CD4-positive, alpha-beta memory T cell (primary cell): Measurements from ENCODE around the gene MCM8. TPM values are rescaled to one million over a fixed set of nuclear protein-coding genes. Genes with fewer than 3 reads are reported as not detected.

Experiments used
- CTCF ChIA-PET: fragments of 350-600 bp; sonication (Branson Sonifier 250); formaldehyde crosslinking; loops from one replicate; lab custom pipeline; 2021; ENCODE audit warnings: inconsistent platforms; ENCODE audit not compliant: partially characterized antibody; lab: Charles Lee
- POLR2A ChIA-PET: fragments of 350-600 bp; sonication (Branson Sonifier 250); formaldehyde crosslinking; loops from one replicate; lab custom pipeline; 2021; ENCODE audit not compliant: partially characterized antibody; lab: Charles Lee
- DNase-seq, 5 donors: peaks; one replicate each; pipeline versions ENCODE4 v3.0.0 to v3.0.0-alpha.2; 2020 to 2022; ENCODE audit warnings: mixed read lengths in 1 of 5
- H3K27ac ChIP-seq: one replicate; pipeline ENCODE4 v1.7.0; 2013; ENCODE audit warnings: low read depth, low read length
- H3K27me3 ChIP-seq: 2 replicates; pipeline ENCODE4 v1.7.0; 2013; ENCODE audit warnings: mild to moderate bottlenecking, low read length, moderate library complexity; ENCODE audit not compliant: insufficient read depth
- H3K36me3 ChIP-seq: 2 replicates; pipeline ENCODE4 v1.7.0; 2013; ENCODE audit warnings: mild to moderate bottlenecking, low read length, moderate library complexity; ENCODE audit not compliant: insufficient read depth
- H3K4me1 ChIP-seq: 2 replicates; pipeline ENCODE4 v1.7.0; 2013; ENCODE audit warnings: mild to moderate bottlenecking, low read length, moderate library complexity; ENCODE audit not compliant: insufficient read depth
- H3K4me3 ChIP-seq, 2 donors: one replicate each; pipeline ENCODE4 v1.7.0; 2013; ENCODE audit warnings: low read length in 2 of 2, mild to moderate bottlenecking in 1 of 2
- H3K9me3 ChIP-seq, 2 donors: one replicate each; pipeline ENCODE4 v1.7.0; 2013; ENCODE audit warnings: low read length in 2 of 2, control low read depth in 1 of 2; ENCODE audit not compliant: control insufficient read depth in 1 of 2
- H3K27ac Mint-ChIP-seq, 7 donors: one replicate each; pipeline ENCODE4 v1.8.0; 2020 to 2021; ENCODE audit warnings: mixed read lengths in 7 of 7, mild to moderate bottlenecking in 6 of 7, inconsistent platforms in 3 of 7, moderate library complexity in 3 of 7
- H3K27me3 Mint-ChIP-seq, 2 donors: one replicate each; pipeline ENCODE4 v1.8.0; 2020 to 2021; ENCODE audit warnings: mixed read lengths in 2 of 2
- H3K36me3 Mint-ChIP-seq, 2 donors: one replicate each; pipeline ENCODE4 v1.8.0; 2020 to 2021; ENCODE audit warnings: mixed read lengths in 2 of 2, inconsistent platforms in 1 of 2, mild to moderate bottlenecking in 1 of 2
- H3K4me1 Mint-ChIP-seq, 4 donors: one replicate each; pipeline ENCODE4 v1.8.0; 2020 to 2021; ENCODE audit warnings: mixed read lengths in 4 of 4, mild to moderate bottlenecking in 1 of 4
- H3K4me3 Mint-ChIP-seq, 8 donors: one replicate each; pipeline ENCODE4 v1.8.0; 2020 to 2021; ENCODE audit warnings: mixed read lengths in 8 of 8, mild to moderate bottlenecking in 7 of 8, moderate library complexity in 6 of 8, inconsistent platforms in 3 of 8
- H3K9me3 Mint-ChIP-seq, 8 donors: one replicate each; pipeline ENCODE4 v1.8.0; 2020 to 2021; ENCODE audit warnings: mixed read lengths in 8 of 8, mild to moderate bottlenecking in 5 of 8, inconsistent platforms in 3 of 8, moderate library complexity in 1 of 8
- intact Hi-C: fragments of 100-400 bp; cut with micrococcal nuclease; formaldehyde crosslinking; loops from one replicate; pipeline ENCODE4 v1.15.1; 2023
- polyA plus RNA-seq, 2 donors: library from polyadenylated mRNA; unstranded; fragments of 300-500 nt; fragmentation: Illumina TruSeq; gene quantifications; one replicate each; pipeline ENCODE4 v1.2.3, GENCODE V29; 2021
- total RNA-seq, 2 experiments: library from RNA; stranded (reverse); gene quantifications; one replicate each; pipeline ENCODE4 v1.2.3, GENCODE V29; 2021

The MCM8 gene
- total and polyA plus RNA-seq, 4 experiments from 2014 or later: 0.78 to 11.1 (median 10.2) TPM; not detected in 1

DNA sequence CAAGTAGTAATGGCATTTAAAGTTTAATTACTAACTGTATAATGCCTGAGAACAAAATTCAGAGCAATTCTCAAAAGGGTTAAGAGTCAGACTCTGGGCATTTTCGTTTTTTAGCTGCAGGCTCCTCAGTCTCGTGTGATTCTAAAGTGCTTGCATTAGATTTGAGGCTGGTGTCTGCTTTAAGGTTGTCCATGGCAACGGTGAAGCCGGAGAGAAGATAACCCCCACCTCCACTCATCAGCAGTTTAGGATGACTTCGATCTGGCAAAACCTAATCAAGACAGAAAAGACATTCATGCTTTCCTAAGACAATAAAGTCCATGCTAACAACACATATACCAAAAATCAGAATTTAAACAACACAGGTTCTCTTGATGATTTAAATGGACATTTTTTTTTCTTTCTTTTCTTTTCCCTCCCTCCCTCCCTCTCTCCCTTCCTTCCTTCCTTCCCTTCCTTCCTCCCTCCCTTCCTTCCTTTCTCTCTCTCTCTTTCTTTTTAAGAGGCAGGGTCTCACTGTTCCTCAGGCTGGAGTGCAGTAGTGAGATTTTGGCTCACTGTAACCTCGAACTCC, 11.9 kb upstream of the MCM8 start:
- POLR2A ChIA-PET: no interaction called here
- Mint-ChIP-seq H3K27ac (no peak overlapping the region), H3K36me3 (peaks cover 39 to 57% of the 10 kb centered on the region in 2 donors), H3K4me3 (no peak overlapping the region), H3K4me1 (peaks cover 0 to 3% (median 0%) of the 10 kb centered on the region in 4 donors), H3K9me3 (no peaks in the 10 kb centered on the region), H3K27me3 (no peaks in the 10 kb centered on the region)
- intact Hi-C loops: no loop called here
- H3K27me3 ChIP-seq: no peaks in the 10 kb centered on the region
- no peaks in the 10 kb centered on the region for H3K9me3 ChIP-seq
- peaks cover 35% of the 10 kb centered on the region for H3K36me3 ChIP-seq
- CTCF ChIA-PET: no interaction called here
- no peaks in the 10 kb centered on the region for H3K4me1 ChIP-seq
- no peak overlapping the region for H3K27ac ChIP-seq
- no peak for DNase-seq
- no peak overlapping the region for H3K4me3 ChIP-seq

DNA sequence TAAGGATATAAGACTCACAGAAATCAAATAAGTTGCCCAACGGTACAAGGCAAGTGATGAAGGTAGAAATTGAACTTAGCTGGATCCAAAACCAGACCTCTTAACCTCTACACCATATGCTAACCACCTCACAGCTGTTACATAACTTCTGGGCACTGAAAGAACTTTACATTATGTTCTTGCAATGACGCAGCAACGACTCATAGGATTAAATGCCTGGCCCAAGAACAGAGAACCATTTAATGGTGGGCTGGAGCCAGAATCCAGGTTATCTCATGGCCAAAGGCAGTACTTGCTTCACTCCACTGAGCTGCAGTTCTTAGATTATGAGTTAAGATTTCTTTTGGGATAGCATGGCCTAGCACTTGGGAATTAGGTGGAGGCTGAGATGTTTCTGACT, 4.5 kb upstream of the MCM8 start:
- no peak for DNase-seq
- Mint-ChIP-seq H3K27ac (no peak overlapping the region), H3K4me3 (no peak overlapping the region), H3K36me3 (peaks cover 43 to 71% of the 10 kb centered on the region in 2 donors), H3K27me3 (peaks cover 1 to 2% of the 10 kb centered on the region in 2 donors), H3K9me3 (peaks cover 0 to 5% (median 0%) of the 10 kb centered on the region in 8 donors), H3K4me1 (peaks cover 24 to 39% (median 28%) of the 10 kb centered on the region in 4 donors)
- H3K9me3 ChIP-seq: no peaks in the 10 kb centered on the region
- no peak overlapping the region for H3K27ac ChIP-seq
- no peak overlapping the region for H3K4me3 ChIP-seq
- H3K27me3 ChIP-seq: no peaks in the 10 kb centered on the region
- H3K4me1 ChIP-seq: peaks cover 25% of the 10 kb centered on the region
- intact Hi-C loops: no loop called here
- ChIA-PET POLR2A (no interaction called here), CTCF (no interaction called here)
- peaks cover 44% of the 10 kb centered on the region for H3K36me3 ChIP-seq

DNA sequence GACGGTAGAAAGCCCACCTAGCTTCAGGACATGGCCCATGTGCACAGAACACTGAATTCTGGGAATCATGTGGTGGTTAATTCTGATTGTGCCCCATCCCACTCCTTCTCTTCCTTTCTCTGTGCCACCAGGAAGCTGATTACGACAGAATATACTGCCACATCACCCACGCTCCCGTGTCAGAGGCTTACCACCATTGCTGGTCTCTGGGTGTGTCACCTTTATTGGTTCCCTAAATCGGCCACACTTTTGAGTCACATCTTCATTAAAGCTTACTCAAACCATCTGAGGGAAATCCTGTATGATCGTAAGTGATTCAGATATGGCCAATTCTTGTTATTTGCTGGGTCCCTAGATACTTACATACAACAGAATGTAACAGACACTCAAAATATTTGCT, 3.2 kb upstream of the MCM8 start:
- H3K27ac ChIP-seq: no peak overlapping the region
- H3K27me3 Mint-ChIP-seq: peaks cover 1 to 2% of the 10 kb centered on the region in 2 donors
- ChIA-PET POLR2A (no interaction called here), CTCF (interaction anchor here (1.4 kb wide), 1 partner anchor 56 kb away, joined by 3 read pairs; no protein-coding TSS in a partner anchor)
- H3K27me3 ChIP-seq: no peaks in the 10 kb centered on the region
- intact Hi-C loops: no loop called here
- H3K4me3 Mint-ChIP-seq: peak overlapping the region in 1 of 8 donors; percentile 5
- no peak overlapping the region for H3K4me3 ChIP-seq
- no peaks in the 10 kb centered on the region for H3K9me3 ChIP-seq
- peaks cover 34 to 59% of the 10 kb centered on the region in 2 donors for H3K36me3 Mint-ChIP-seq
- DNase-seq: no peak
- H3K27ac Mint-ChIP-seq: peak overlapping the region in 4 of 7 donors; percentile 35 to 97 (median 60)
- peaks cover 33% of the 10 kb centered on the region for H3K36me3 ChIP-seq
- H3K4me1 ChIP-seq: peaks cover 34% of the 10 kb centered on the region
- peaks cover 29 to 44% (median 36%) of the 10 kb centered on the region in 4 donors for H3K4me1 Mint-ChIP-seq
- peaks cover 0 to 5% (median 0%) of the 10 kb centered on the region in 8 donors for H3K9me3 Mint-ChIP-seq

DNA sequence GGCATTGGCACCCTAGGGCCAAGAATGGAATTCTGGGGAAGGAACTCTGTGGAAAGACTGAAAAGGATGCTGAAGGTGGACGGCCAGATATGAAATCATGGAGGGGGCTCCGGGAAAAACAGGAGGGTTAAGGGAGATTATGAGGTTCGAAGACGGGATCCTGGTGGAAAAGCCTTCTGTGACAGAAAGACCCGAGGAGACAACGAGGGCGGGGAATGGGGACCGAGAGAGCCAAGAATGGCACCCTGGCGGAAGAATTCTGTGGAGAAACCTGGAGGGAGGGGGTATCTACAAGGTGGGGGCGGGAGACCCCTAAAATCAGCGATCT, 545 bp upstream of the MCM8 start:
- no peaks in the 10 kb centered on the region for H3K27me3 ChIP-seq
- Mint-ChIP-seq H3K4me1 (peaks cover 29 to 44% (median 34%) of the 10 kb centered on the region in 4 donors), H3K36me3 (peaks cover 18 to 44% of the 10 kb centered on the region in 2 donors), H3K9me3 (peaks cover 0 to 5% (median 0%) of the 10 kb centered on the region in 8 donors), H3K27me3 (peaks cover 1 to 2% of the 10 kb centered on the region in 2 donors), H3K4me3 (peak overlapping the region; percentile 92 to 100 (median 98)), H3K27ac (peak overlapping the region; percentile 95 to 99 (median 99))
- no peaks in the 10 kb centered on the region for H3K9me3 ChIP-seq
- ChIA-PET CTCF (no interaction called here), POLR2A (no interaction called here)
- H3K27ac ChIP-seq: peak overlapping the region; percentile 73
- intact Hi-C loops: loop anchor here (1.0 to 2.0 kb wide), 5 partner anchors 53 to 421 kb away; partner anchors contain the start of gene SHLD1
- H3K36me3 ChIP-seq: peaks cover 12% of the 10 kb centered on the region
- H3K4me3 ChIP-seq: peak overlapping the region; percentile 90 to 97
- H3K4me1 ChIP-seq: peaks cover 34% of the 10 kb centered on the region
- DNase-seq: no peak

DNA sequence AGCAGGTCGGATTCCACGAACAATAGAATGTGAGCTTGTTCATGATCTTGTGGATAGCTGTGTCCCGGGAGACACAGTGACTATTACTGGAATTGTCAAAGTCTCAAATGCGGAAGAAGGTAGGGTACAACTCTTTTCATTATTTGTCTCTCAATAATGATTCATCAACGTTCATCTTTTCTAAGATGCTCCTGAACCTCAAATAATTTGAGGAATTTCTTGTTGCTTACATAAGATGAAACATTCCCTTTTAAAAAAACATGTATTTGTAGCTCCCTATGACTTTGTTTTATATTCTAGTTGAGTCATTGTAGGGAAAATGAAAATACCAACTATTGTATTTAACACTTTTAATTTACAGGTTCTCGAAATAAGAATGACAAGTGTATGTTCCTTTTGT, 17.0 kb downstream of the MCM8 start:
- Histone ChIP-seq H3K4me1 (no peaks in the 10 kb centered on the region), H3K36me3 (no peaks in the 10 kb centered on the region)
- intact Hi-C loops: no loop called here

DNA sequence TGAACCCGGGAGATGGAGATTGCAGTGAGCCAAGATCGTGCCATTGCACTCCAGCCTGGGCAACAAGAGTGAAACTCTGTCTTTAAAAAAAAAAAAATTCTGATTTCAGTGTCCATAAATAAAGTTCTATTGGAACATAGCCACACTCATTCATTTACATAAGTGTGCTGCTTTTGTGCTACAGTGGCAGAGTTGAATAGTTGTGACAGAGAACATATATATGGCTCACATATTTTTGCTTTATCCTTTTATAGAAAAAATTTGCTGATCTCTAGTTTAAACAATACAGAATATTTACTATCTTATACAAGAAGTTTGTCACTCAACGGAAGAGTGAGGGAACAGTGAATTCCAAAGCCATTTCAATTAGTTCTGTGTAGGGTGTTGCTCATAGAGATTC, 18.0 kb downstream of the MCM8 start:
- POLR2A ChIA-PET: no interaction called here

More for the DNA sequence above, 17.0 kb downstream of the MCM8 start:
- H3K27ac Mint-ChIP-seq: no peak overlapping the region
- no peaks in the 10 kb centered on the region for H3K9me3 Mint-ChIP-seq
- DNase-seq: no peak
- H3K4me1 Mint-ChIP-seq: peaks cover 0 to 2% (median 0%) of the 10 kb centered on the region in 4 donors
- H3K4me3 Mint-ChIP-seq: no peak overlapping the region
- Histone ChIP-seq H3K9me3 (no peaks in the 10 kb centered on the region), H3K27ac (no peak overlapping the region), H3K27me3 (no peaks in the 10 kb centered on the region), H3K4me3 (no peak overlapping the region)
- ChIA-PET POLR2A (no interaction called here), CTCF (interaction anchor here (0.5 kb wide), 1 partner anchor 242 kb away, joined by 3 read pairs; no protein-coding TSS in a partner anchor)
- H3K27me3 Mint-ChIP-seq: no peaks in the 10 kb centered on the region
- H3K36me3 Mint-ChIP-seq: peaks cover 27 to 42% of the 10 kb centered on the region in 2 donors

DNA sequence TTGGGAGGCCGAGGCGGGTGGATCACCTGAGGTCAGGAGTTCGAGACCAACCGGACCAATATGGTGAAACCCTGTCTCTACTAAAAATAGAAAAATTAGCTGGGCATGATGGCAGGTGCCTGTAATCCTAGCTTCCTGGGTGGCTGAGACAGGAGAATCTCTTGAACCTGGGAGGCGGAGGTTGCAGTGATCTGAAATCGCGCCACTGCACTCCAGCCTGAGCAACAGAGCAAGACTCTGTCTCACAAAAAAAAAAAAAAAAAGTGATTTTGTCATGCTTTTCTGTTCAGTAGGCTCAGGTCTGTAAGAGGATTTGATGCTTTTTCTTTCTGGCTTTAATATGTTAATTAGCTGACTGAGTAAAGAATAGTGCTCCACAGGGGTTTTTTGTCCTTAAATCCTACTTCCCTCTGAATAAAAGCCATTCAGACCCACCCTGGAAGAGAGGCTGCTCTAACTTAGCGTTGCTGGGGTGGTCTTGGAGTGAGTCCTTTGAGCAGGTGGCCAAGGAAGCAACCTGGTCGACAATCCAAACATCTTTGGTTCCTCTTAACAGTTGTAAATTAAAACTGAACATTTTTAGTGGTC, 19.0 kb downstream of the MCM8 start:
- ChIA-PET CTCF (no interaction called here), POLR2A (no interaction called here)
- no peaks in the 10 kb centered on the region for H3K9me3 ChIP-seq
- peaks cover 3% of the 10 kb centered on the region for H3K36me3 ChIP-seq
- Mint-ChIP-seq H3K36me3 (peaks cover 31 to 36% of the 10 kb centered on the region in 2 donors), H3K4me3 (no peak overlapping the region), H3K27me3 (no peaks in the 10 kb centered on the region), H3K9me3 (no peaks in the 10 kb centered on the region), H3K4me1 (no peaks in the 10 kb centered on the region), H3K27ac (no peak overlapping the region)
- H3K27me3 ChIP-seq: no peaks in the 10 kb centered on the region
- DNase-seq: no peak
- no peak overlapping the region for H3K4me3 ChIP-seq
- no peaks in the 10 kb centered on the region for H3K4me1 ChIP-seq
- intact Hi-C loops: no loop called here
- no peak overlapping the region for H3K27ac ChIP-seq

More for the DNA sequence above, 18.0 kb downstream of the MCM8 start:
- CTCF ChIA-PET: no interaction called here
- H3K4me1 Mint-ChIP-seq: no peaks in the 10 kb centered on the region
- H3K4me3 ChIP-seq: no peak overlapping the region
- no peaks in the 10 kb centered on the region for H3K27me3 ChIP-seq
- peaks cover 31 to 39% of the 10 kb centered on the region in 2 donors for H3K36me3 Mint-ChIP-seq
- no peaks in the 10 kb centered on the region for H3K9me3 ChIP-seq
- no peak overlapping the region for H3K27ac Mint-ChIP-seq
- peaks cover 3% of the 10 kb centered on the region for H3K36me3 ChIP-seq
- no peaks in the 10 kb centered on the region for H3K27me3 Mint-ChIP-seq
- intact Hi-C loops: no loop called here
- no peaks in the 10 kb centered on the region for H3K9me3 Mint-ChIP-seq
- no peak overlapping the region for H3K4me3 Mint-ChIP-seq
- H3K27ac ChIP-seq: no peak overlapping the region
- no peaks in the 10 kb centered on the region for H3K4me1 ChIP-seq
- DNase-seq: no peak
